IMR-90 (cell line): ENCODE data around the gene SLC6A7. TPM values are rescaled to one million over a fixed set of nuclear protein-coding genes. Genes with fewer than 3 reads are reported as not detected.

Experiments
- ATAC-seq: fragments of 200-7000 bp; cut with Tn5 transposase; 2 replicates; pipeline ENCODE4 v1.9.1; 2020; ENCODE audit warnings: low read depth, mild to moderate bottlenecking, moderate library complexity
- BruUV-seq: library from RNA; stranded (reverse); fragments of 400-500 nt; replicated peaks from 2 replicates; lab custom pipeline; 2021; lab: Mats Ljungman, UMichigan
- CTCF ChIA-PET: fragments of 300-600 bp; formaldehyde crosslinking; extraction: SDS; loops from one replicate; lab custom pipeline; 2021; ENCODE audit warnings: antibody characterized with exemption; lab: Yijun Ruan, JAX
- POLR2A ChIA-PET: fragments of 300-600 bp; sonication (Branson Sonifier 250); formaldehyde crosslinking; loops from one replicate; lab custom pipeline; 2022; ENCODE audit warnings: antibody characterized with exemption; ENCODE audit not compliant: unreplicated experiment; lab: Charles Lee
- DNase-seq: peaks from one replicate; pipeline ENCODE4 v3.0.0; 2013
- H2AFZ ChIP-seq: replicated peaks from 2 replicates; pipeline ENCODE3; 2013; ENCODE audit warnings: low read length, mild to moderate bottlenecking; ENCODE audit not compliant: poor library complexity
- H2AK5ac ChIP-seq: 2 replicates; pipeline ENCODE4 v1.6.1; 2013; ENCODE audit warnings: low read depth, low read length, inconsistent platforms
- H2AK9ac ChIP-seq: replicated peaks from 2 replicates; pipeline ENCODE3; 2013; ENCODE audit warnings: mild to moderate bottlenecking, low read depth, low read length, moderate library complexity; ENCODE audit not compliant: poor library complexity
- H2BK120ac ChIP-seq: 2 replicates; pipeline ENCODE4 v1.6.1; 2013; ENCODE audit warnings: low read depth, low read length, inconsistent platforms
- H2BK15ac ChIP-seq: 3 replicates; pipeline ENCODE4 v1.6.1; 2013; ENCODE audit warnings: low read depth, low read length, inconsistent platforms
- H2BK20ac ChIP-seq: 2 replicates; pipeline ENCODE4 v1.6.1; 2013; ENCODE audit warnings: low read depth, mild to moderate bottlenecking, inconsistent platforms, low read length, moderate library complexity
- H2BK5ac ChIP-seq: 2 replicates; pipeline ENCODE4 v1.6.1; 2013; ENCODE audit warnings: mild to moderate bottlenecking, low read depth, low read length, inconsistent platforms; ENCODE audit not compliant: poor library complexity, severe bottlenecking
- H3K14ac ChIP-seq: replicated peaks from 2 replicates; pipeline ENCODE4 v1.6.1; 2013; ENCODE audit warnings: low read depth, low read length, inconsistent platforms
- H3K18ac ChIP-seq: 2 replicates; pipeline ENCODE4 v1.6.1; 2013; ENCODE audit warnings: low read depth, low read length, control low read depth
- H3K23ac ChIP-seq: 2 replicates; pipeline ENCODE4 v1.6.1; 2013; ENCODE audit warnings: low read depth, low read length, inconsistent platforms
- H3K27ac ChIP-seq: 2 replicates; pipeline ENCODE4 v1.5.1; 2013; ENCODE audit warnings: mild to moderate bottlenecking, control low read depth, low read length; ENCODE audit not compliant: insufficient read depth
- H3K27me3 ChIP-seq: 2 replicates; pipeline ENCODE4 v1.6.1; 2013; ENCODE audit warnings: low read length; ENCODE audit not compliant: control insufficient read depth, insufficient read depth
- H3K36me3 ChIP-seq: 2 replicates; pipeline ENCODE4 v1.6.1; 2013; ENCODE audit warnings: low read length, mixed read lengths; ENCODE audit not compliant: control insufficient read depth, insufficient read depth
- H3K4ac ChIP-seq: 2 replicates; pipeline ENCODE4 v1.6.1; 2013; ENCODE audit warnings: low read depth, low read length, inconsistent platforms
- H3K4me1 ChIP-seq: 2 replicates; pipeline ENCODE4 v1.6.1; 2013; ENCODE audit warnings: low read length, mixed read lengths; ENCODE audit not compliant: control insufficient read depth, insufficient read depth
- H3K4me2 ChIP-seq: 2 replicates; pipeline ENCODE4 v1.6.1; 2013; ENCODE audit warnings: low read depth, mild to moderate bottlenecking, control low read depth, low read length, moderate library complexity
- H3K4me3 ChIP-seq: 2 replicates; pipeline ENCODE4 v1.5.1; 2013; ENCODE audit warnings: low read depth, mild to moderate bottlenecking, control low read depth, low read length, moderate library complexity; ENCODE audit not compliant: insufficient read depth
- H3K56ac ChIP-seq: 2 replicates; pipeline ENCODE4 v1.6.1; 2013; ENCODE audit warnings: low read length, inconsistent platforms; ENCODE audit not compliant: insufficient read depth; ENCODE audit errors: extremely low read depth
- H3K79me1 ChIP-seq, 2 experiments: 2 replicates each; pipeline ENCODE4 v1.6.1; 2013; ENCODE audit warnings: low read length in 2 of 2, inconsistent platforms in 1 of 2, low read depth in 1 of 2
- H3K9ac ChIP-seq: 2 replicates; pipeline ENCODE4 v1.6.1; 2013; ENCODE audit warnings: low read depth, low read length, control low read depth
- H3K9me1 ChIP-seq: 2 replicates; pipeline ENCODE4 v1.6.1; 2013; ENCODE audit warnings: low read length, inconsistent platforms; ENCODE audit not compliant: insufficient read depth
- H3K9me3 ChIP-seq: 2 replicates; pipeline ENCODE4 v1.6.1; 2013; ENCODE audit warnings: low read length; ENCODE audit not compliant: control insufficient read depth, insufficient read depth
- H4K20me1 ChIP-seq: 2 replicates; pipeline ENCODE4 v1.6.1; 2013; ENCODE audit warnings: low read length, inconsistent platforms; ENCODE audit not compliant: insufficient read depth
- H4K5ac ChIP-seq: 2 replicates; pipeline ENCODE4 v1.6.1; 2013; ENCODE audit warnings: mild to moderate bottlenecking, low read depth, low read length, control low read depth
- H4K8ac ChIP-seq, 2 experiments: 2 replicates each; pipeline ENCODE4 v1.6.1; 2013; ENCODE audit warnings: low read depth in 2 of 2, low read length in 2 of 2, control low read depth in 1 of 2, inconsistent platforms in 1 of 2
- H4K91ac ChIP-seq: 2 replicates; pipeline ENCODE4 v1.6.1; 2013; ENCODE audit warnings: low read depth, low read length, inconsistent platforms; ENCODE audit not compliant: insufficient read depth
- CTCF ChIP-seq: conservative IDR thresholded peaks from 2 replicates; pipeline ENCODE4 v1.5.1; 2012; ENCODE audit warnings: mild to moderate bottlenecking, low read depth, low read length, improper control_type of control experiment
- MAFK ChIP-seq: IDR thresholded peaks from 2 replicates; pipeline ENCODE4 v1.6.1; 2012; ENCODE audit warnings: low read depth, low read length, improper control_type of control experiment
- NFE2L2 ChIP-seq: fragments of 150-350 bp; IDR thresholded peaks from 2 replicates; pipeline ENCODE4 v1.6.1; 2016; ENCODE audit warnings: low read depth, mild to moderate bottlenecking, low read length
- RFX5 ChIP-seq: IDR thresholded peaks from 2 replicates; pipeline ENCODE4 v1.8.0; 2012; ENCODE audit warnings: low read depth, mild to moderate bottlenecking, low read length, moderate library complexity
- WGBS, 2 experiments: methylation state at CpG; one replicate each; pipeline versions ENCODE4 v1.1.5 to v1.1.7; 2013; ENCODE audit warnings: missing lambda C conversion rate in 2 of 2; ENCODE audit not compliant: insufficient read length in 1 of 2; ENCODE audit errors: extremely low coverage in 2 of 2; 5-methylcytosine and 5-hydroxymethylcytosine counted together
- dilution Hi-C: fragments of 300-500 bp; cut with HindIII; formaldehyde crosslinking; loops from one replicate; pipeline ENCODE4 v1.14.3; 2018; ENCODE audit warnings: low sequenced_read_pairs; ENCODE audit not compliant: unreplicated experiment
- in situ Hi-C: fragments of 300-500 bp; cut with MboI; formaldehyde crosslinking; loops from 3 replicates; pipeline ENCODE4 v1.14.3; 2019; ENCODE audit warnings: low sequenced_read_pairs, inconsistent platforms, mixed read lengths
- intact Hi-C: fragments of 100-400 bp; cut with micrococcal nuclease; formaldehyde crosslinking; loops from 2 replicates; pipeline ENCODE4 v1.10.0; 2022
- polyA plus RNA-seq, 3 experiments: library from polyadenylated mRNA; depleted of rRNA; stranded (reverse); fragments of >200 nt; gene quantifications; 2 replicates each; pipeline ENCODE4 v1.2.3, GENCODE V29; 2012; ENCODE audit warnings: low replicate concordance in 1 of 3
- total RNA-seq: library from RNA; depleted of rRNA; stranded (reverse); fragments of >200 nt; gene quantifications from 2 replicates; pipeline ENCODE4 v1.2.3, GENCODE V29; 2012

Gene SLC6A7
- total and polyA plus RNA-seq, 2 of the 4 experiments (the other 2 are of a cell fraction), result under 0.01 TPM; not detected in 1

DNA sequence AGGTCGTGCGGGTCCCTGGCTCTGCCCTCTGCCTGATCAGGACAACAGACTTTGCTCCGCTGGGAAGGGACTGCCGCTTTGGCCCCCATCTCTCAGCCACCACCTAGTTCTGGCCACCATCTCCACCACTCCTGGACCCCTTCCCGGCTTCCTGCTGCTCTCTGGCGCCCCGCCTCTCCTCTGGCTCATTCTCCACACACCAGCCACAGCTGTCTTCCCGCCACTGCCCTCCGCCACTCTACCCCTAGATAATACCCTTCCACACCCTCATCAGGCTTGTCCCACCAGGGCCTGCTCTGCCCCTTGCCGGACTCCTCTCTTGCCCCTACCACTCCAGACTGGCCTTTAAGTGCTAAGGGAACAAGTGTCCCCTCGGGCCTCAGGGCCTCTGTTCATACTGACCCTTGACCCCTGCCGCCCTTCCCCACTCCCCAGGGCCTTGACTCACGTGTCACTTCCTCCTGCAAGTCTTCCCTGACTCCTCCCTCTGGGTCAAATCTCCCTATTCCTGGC lies 26.3 kb upstream of the SLC6A7 start:
- Histone ChIP-seq H4K91ac (no peak overlapping the region), H3K27me3 (peaks cover 3% of the 10 kb centered on the region), H3K18ac (no peak overlapping the region; the same call in 1 of the 2 replicates), H3K27ac (no peak overlapping the region), H4K8ac (peak overlapping the region in 1 of 2 experiments; percentile 61; a peak in 1 of 4 replicates), H3K9me1 (peaks cover 21% of the 10 kb centered on the region), H3K4me2 (no peak overlapping the region), H2AK5ac (peak overlapping the region; percentile 75; the same call in 1 of the 2 replicates), H2AK9ac (peak overlapping the region; percentile 84), H3K36me3 (no peaks in the 10 kb centered on the region), H3K23ac (no peak overlapping the region), H2BK20ac (no peak overlapping the region), H3K4me1 (peaks cover 21% of the 10 kb centered on the region), H3K4ac (peak overlapping the region; percentile 15), H3K56ac (no peak overlapping the region), H2BK5ac (no peak overlapping the region), H3K4me3 (no peak overlapping the region), H2BK120ac (0 out of 2 replicates have a peak overlapping the region, but pooled peaks have one; percentile 14), H2BK15ac (no peak overlapping the region), H2AFZ (peak overlapping the region; percentile 38), H3K79me1 (peaks cover 0 to 24% of the 10 kb centered on the region in 2 experiments; a peak in 2 of 4 replicates), H4K5ac (no peak overlapping the region), H3K14ac (no peak overlapping the region), H3K9ac (no peak overlapping the region), H3K9me3 (no peaks in the 10 kb centered on the region), H4K20me1 (no peaks in the 10 kb centered on the region)
- in situ Hi-C loops (no loop called here), dilution Hi-C loops (no loop called here), intact Hi-C loops (no loop called here)
- DNase-seq, result no peak
- no TSS peak for BruUV-seq
- TF ChIP-seq CTCF (0 out of 2 replicates have a peak, but pooled peaks have one; percentile 18), RFX5 (no peak), MAFK (no peak), NFE2L2 (no peak)
- ChIA-PET CTCF (interaction anchor here (1.0 kb wide), 1 partner anchor 12 kb away, joined by 3 read pairs; no protein-coding TSS in a partner anchor), POLR2A (no interaction called here)
- no peak for ATAC-seq
- WGBS, 2 experiments, result 21% methylated on average over 8 of the region's 13 CpGs; no CpG with 5 or more reads in 1 of the 2 experiments
